GM12864 (cell line): Measurements from ENCODE around the gene MAMDC4.

Source experiments
- DNase-seq: peaks from one replicate; pipeline ENCODE4 v3.0.0-alpha.2; 2011; ENCODE audit warnings: low read depth
- H3K4me3 ChIP-seq: 2 replicates; pipeline ENCODE4 v1.5.1; 2011; ENCODE audit warnings: mild to moderate bottlenecking, low read depth, low read length, control low read depth
- CTCF ChIP-seq: IDR thresholded peaks from 2 replicates; pipeline ENCODE4 v1.5.1; 2011; ENCODE audit warnings: low read depth, mild to moderate bottlenecking, moderate library complexity, low read length, control low read depth, inconsistent platforms; ENCODE audit errors: missing control alignments

The MAMDC4 gene

DNA sequence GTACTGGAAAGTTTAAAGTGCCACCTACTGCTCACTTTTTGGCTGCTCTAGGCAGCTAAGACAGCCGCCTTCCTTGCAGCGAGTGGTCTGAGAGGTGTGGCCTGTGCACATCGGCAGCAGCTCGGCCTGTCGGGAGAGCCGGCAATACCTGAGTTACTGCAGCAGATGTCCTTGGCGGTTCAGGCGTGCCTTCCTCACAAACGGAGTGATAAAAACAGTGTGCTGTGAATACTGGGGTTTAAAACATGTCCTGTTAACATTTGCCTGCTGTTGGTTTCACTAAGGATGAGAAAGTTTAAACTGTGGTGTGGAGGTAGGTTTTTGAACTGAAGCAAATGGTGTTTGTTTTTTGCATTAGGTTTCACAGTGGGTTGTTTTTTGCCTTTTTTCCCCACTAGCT, 47.0 kb downstream of the MAMDC4 start:
- DNase-seq: peak; percentile 90
- no peak overlapping the region for H3K4me3 ChIP-seq
- TF ChIP-seq CTCF: peak; percentile 17

- no peak for DNase-seq
- TF ChIP-seq CTCF: no peak
- no peak overlapping the region for H3K4me3 ChIP-seq
These were observed 48.4 kb downstream of the MAMDC4 start for GRCh38 chr9:136900556-136900955.

DNA sequence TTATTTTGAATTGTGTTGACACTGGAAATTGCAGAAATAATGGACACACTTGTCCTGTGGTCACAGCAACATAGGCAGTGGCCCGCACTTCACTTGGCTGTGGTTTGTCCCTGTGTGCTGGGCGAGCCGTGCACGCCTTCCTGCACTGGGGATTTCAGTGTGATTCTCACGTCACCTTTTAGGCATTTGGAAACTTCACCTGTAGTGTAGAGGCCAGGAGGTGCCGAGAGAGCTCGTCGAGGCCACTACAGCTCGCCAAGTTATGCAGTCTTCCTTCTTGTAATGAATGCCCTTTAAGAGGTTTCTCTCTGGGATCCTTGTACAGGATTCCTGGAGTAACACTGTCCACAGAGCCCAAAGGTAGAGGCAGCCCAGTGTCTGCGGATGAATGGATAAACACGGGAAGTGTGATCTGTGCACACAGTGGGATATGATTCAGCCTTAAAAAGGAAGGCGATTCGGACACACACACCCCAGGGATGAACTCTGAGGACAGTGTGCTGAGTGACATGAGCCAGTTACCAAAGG, 48.9 kb downstream of the MAMDC4 start:
- no peak for TF ChIP-seq CTCF
- no peak for DNase-seq
- H3K4me3 ChIP-seq: no peak overlapping the region

DNA sequence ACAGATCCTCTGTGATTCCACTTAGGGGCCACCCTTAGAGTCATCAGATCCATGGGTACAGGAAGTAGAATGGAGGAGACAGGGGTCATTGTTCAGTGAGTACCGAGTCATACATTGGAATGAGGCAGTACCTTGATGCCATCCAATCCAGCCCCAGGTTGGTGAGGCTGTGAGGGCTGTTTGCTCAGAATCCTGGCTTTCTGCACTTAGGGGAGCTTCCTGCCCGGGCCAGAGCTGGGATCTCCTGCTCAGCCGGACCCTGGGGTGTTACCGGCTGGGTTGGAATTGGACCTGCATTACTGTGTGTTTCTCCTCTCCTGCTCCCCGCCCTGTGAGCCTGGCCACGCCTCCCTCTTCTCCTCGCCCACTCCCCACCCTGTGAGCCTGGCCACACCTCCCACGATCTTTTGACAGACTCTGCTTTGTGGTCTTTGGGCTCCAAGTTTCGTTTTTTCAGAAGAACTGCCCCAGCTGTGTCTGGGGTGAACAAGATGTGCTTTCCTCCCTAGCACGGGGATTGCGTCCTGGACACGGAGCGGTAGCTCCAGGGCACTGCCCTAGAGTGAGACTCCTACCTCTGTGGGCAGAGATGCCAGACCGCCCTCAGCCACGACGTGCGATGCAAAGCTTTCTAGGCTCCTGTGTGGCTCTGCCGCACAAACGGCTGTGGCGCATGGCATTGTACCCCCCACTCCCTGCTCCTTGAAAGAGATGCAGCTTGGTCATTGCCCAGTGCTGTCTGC, 49.5 kb downstream of the MAMDC4 start:
- peak; percentile 79 for DNase-seq
- H3K4me3 ChIP-seq: peak overlapping the region; percentile 19
- no peak for TF ChIP-seq CTCF

- peak; percentile 69 for DNase-seq
- H3K4me3 ChIP-seq: peak overlapping the region; percentile 19
- TF ChIP-seq CTCF: no peak
These were observed 50.2 kb downstream of the MAMDC4 start for GRCh38 chr9:136902259-136902821.

DNA sequence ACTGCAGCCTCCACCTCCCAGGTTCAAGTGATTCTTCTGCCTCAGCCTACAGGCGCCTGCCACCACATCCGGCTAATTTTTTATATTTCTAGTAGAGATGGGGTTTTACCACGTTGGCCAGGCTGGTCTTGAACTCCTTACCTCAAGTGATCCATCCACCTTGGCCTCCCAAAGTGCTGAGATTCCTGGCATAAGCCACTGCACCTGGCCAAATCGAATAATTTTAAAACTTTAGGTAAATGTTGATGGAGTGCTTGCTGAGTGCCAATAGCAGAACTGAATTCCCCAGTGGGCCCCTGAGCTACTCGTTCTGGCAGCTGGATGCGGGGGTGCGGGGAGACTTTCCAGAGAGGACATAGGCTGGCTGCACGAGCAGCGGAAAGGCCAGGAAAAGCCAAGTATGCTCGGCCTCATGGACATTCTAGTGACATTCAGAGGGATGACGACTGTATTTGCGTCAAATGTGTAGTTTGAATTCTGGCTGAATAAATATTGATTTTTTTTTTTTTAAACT, 51.0 kb downstream of the MAMDC4 start:
- no peak overlapping the region for H3K4me3 ChIP-seq
- DNase-seq: no peak
- TF ChIP-seq CTCF: no peak
